Calu3 (cell line): Measurements from ENCODE around the gene BZW2. TPM values are rescaled to one million over a fixed set of nuclear protein-coding genes. Genes with fewer than 3 reads are reported as not detected.

ENCODE experiments used
- BruUV-seq: library from RNA; stranded (reverse); fragments of 400-500 nt; replicated peaks from 2 replicates; lab custom pipeline; 2021; lab: Mats Ljungman, UMichigan
- CTCF ChIA-PET: fragments of 300-600 bp; sonication (Branson Sonifier 250); formaldehyde crosslinking; loops from one replicate; lab custom pipeline; 2022; ENCODE audit warnings: antibody characterized with exemption; lab: Charles Lee
- DNase-seq: peaks from one replicate; pipeline ENCODE4 v3.0.0; 2022
- H3K27ac Mint-ChIP-seq: one replicate; pipeline ENCODE4 v1.8.0; 2022; ENCODE audit warnings: mixed read lengths; ENCODE audit not compliant: unreplicated experiment
- H3K27me3 Mint-ChIP-seq: one replicate; pipeline ENCODE4 v1.8.0; 2022; ENCODE audit warnings: mixed read lengths; ENCODE audit not compliant: unreplicated experiment
- H3K36me3 Mint-ChIP-seq: one replicate; pipeline ENCODE4 v1.8.0; 2022; ENCODE audit warnings: mild to moderate bottlenecking, moderate library complexity, mixed read lengths; ENCODE audit not compliant: insufficient read depth, unreplicated experiment
- H3K4me1 Mint-ChIP-seq: one replicate; pipeline ENCODE4 v1.8.0; 2022; ENCODE audit warnings: mild to moderate bottlenecking, low read depth, mixed read lengths; ENCODE audit not compliant: unreplicated experiment
- H3K4me3 Mint-ChIP-seq: one replicate; pipeline ENCODE4 v1.8.0; 2022; ENCODE audit warnings: mild to moderate bottlenecking, low read depth, moderate library complexity, mixed read lengths; ENCODE audit not compliant: unreplicated experiment
- H3K9me3 Mint-ChIP-seq: one replicate; pipeline ENCODE4 v1.8.0; 2022; ENCODE audit warnings: low read depth, mixed read lengths; ENCODE audit not compliant: unreplicated experiment
- intact Hi-C: fragments of 100-400 bp; cut with micrococcal nuclease; formaldehyde crosslinking; loops from one replicate; pipeline ENCODE4 v1.10.0; 2022; ENCODE audit not compliant: unreplicated experiment
- total RNA-seq: library from RNA; stranded (reverse); gene quantifications from 2 replicates; pipeline ENCODE4 v1.2.3, GENCODE V29; 2022
- TF ChIP-seq, protein P1 (sequence below): fragments of 200-600 bp; IDR thresholded peaks from one replicate; pipeline ENCODE4 v1.8.0; 2022; ENCODE audit warnings: antibody characterized with exemption; ENCODE audit not compliant: unreplicated experiment

BZW2 gene
- total RNA-seq, 1 experiment from 2014 or later = 194 TPM

- TF ChIP-seq, protein P1, sequence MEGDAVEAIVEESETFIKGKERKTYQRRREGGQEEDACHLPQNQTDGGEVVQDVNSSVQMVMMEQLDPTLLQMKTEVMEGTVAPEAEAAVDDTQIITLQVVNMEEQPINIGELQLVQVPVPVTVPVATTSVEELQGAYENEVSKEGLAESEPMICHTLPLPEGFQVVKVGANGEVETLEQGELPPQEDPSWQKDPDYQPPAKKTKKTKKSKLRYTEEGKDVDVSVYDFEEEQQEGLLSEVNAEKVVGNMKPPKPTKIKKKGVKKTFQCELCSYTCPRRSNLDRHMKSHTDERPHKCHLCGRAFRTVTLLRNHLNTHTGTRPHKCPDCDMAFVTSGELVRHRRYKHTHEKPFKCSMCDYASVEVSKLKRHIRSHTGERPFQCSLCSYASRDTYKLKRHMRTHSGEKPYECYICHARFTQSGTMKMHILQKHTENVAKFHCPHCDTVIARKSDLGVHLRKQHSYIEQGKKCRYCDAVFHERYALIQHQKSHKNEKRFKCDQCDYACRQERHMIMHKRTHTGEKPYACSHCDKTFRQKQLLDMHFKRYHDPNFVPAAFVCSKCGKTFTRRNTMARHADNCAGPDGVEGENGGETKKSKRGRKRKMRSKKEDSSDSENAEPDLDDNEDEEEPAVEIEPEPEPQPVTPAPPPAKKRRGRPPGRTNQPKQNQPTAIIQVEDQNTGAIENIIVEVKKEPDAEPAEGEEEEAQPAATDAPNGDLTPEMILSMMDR = no peak
These were observed 14.9 kb downstream of the BZW2 start for GRCh38 chr7:16660702-16661464.

DNA sequence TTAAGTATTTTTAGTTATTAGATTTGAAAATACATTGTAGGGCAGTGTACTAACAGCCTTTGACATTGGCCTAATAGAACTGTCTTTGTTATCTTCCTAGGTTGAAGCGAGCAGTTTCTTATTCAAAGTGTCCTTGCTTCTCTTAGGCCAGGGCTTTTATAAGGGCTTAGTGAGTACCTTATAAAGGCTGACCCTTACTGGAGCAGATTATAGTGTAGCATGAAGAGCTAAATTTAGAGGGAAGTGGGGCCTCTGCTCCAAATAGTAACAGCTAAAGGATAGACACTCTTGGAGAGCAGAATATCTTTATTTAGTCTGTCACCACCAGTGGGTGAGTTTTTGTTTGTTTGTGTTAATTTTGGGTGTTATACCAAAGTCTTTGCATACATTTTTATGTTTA is 15.9 kb downstream of the BZW2 start:
- CTCF ChIA-PET = no interaction called here
- TF ChIP-seq, protein P1 = no peak
- no peak overlapping the region for H3K27ac Mint-ChIP-seq
- H3K4me1 Mint-ChIP-seq = peaks cover 48% of the 10 kb centered on the region
- BruUV-seq = no TSS peak
- H3K27me3 Mint-ChIP-seq = no peaks in the 10 kb centered on the region
- H3K9me3 Mint-ChIP-seq = no peaks in the 10 kb centered on the region
- H3K36me3 Mint-ChIP-seq = peaks cover 30% of the 10 kb centered on the region
- no peak overlapping the region for H3K4me3 Mint-ChIP-seq
- no peak for DNase-seq
- intact Hi-C loops = loop anchor here (1.0 kb wide), 1 partner anchor 9 kb away; no protein-coding TSS in a partner anchor

More at GRCh38 chr7:16660702-16661464, 14.9 kb downstream of the BZW2 start:
- CTCF ChIA-PET = no interaction called here
- no TSS peak for BruUV-seq
- no peaks in the 10 kb centered on the region for H3K27me3 Mint-ChIP-seq
- intact Hi-C loops = loop anchor here (1.0 kb wide), 1 partner anchor 8 kb away; no protein-coding TSS in a partner anchor
- H3K4me3 Mint-ChIP-seq = no peak overlapping the region
- DNase-seq = no peak
- H3K36me3 Mint-ChIP-seq = peaks cover 23% of the 10 kb centered on the region
- no peaks in the 10 kb centered on the region for H3K9me3 Mint-ChIP-seq
- peak overlapping the region; percentile 38 for H3K27ac Mint-ChIP-seq
- peaks cover 58% of the 10 kb centered on the region for H3K4me1 Mint-ChIP-seq

DNA sequence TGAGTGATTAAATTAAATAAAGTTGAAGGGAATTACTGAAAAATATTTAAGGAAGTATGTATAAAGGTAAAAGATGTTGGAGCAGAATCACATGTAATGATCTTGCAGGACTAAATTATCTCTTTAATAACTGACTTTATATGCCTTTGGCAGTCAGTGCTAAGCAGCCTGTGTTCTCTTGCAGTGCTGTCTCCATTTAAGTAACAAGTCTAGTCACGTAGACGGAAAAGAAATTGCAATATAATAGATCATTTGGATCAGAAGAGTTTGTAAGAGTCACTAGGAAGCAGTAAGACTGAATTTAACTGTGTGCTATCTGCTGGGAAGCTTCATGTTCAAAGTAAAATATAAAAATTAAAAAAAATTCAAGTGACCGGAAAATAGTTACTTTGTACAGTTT is 21.4 kb downstream of the BZW2 start:
- Mint-ChIP-seq H3K27me3 (no peaks in the 10 kb centered on the region), H3K36me3 (peaks cover 56% of the 10 kb centered on the region), H3K27ac (peak overlapping the region; percentile 85), H3K4me1 (peaks cover 64% of the 10 kb centered on the region), H3K4me3 (no peak overlapping the region), H3K9me3 (peaks cover 3% of the 10 kb centered on the region)
- CTCF ChIA-PET = interaction anchor here (0.5 to 3.3 kb wide), 8 partner anchors 9 to 1913 kb away, joined by 3 to 18 read pairs (median 4); partner anchors contain the start of genes ANKMY2 and BZW2
- BruUV-seq = no TSS peak
- intact Hi-C loops = no loop called here
- DNase-seq = no peak
- TF ChIP-seq, protein P1 = no peak

GRCh38 chr7:16668049-16668858 is 22.3 kb downstream of the BZW2 start:
- peak; percentile 89 for DNase-seq
- H3K27ac Mint-ChIP-seq = peak overlapping the region; percentile 85
- H3K9me3 Mint-ChIP-seq = peaks cover 3% of the 10 kb centered on the region
- TF ChIP-seq, protein P1 = no peak
- H3K4me3 Mint-ChIP-seq = peak overlapping the region; percentile 40
- H3K4me1 Mint-ChIP-seq = peaks cover 58% of the 10 kb centered on the region
- intact Hi-C loops = loop anchor here (2.0 kb wide), 1 partner anchor 21 kb away; the partner anchor contains the start of gene BZW2
- peaks cover 65% of the 10 kb centered on the region for H3K36me3 Mint-ChIP-seq
- no peaks in the 10 kb centered on the region for H3K27me3 Mint-ChIP-seq
- BruUV-seq = TSS peak; percentile 7
- CTCF ChIA-PET = interaction anchor here (0.5 to 3.3 kb wide), 8 partner anchors 10 to 1914 kb away, joined by 3 to 18 read pairs (median 4); partner anchors contain the start of genes ANKMY2 and BZW2
